Measurements from ENCODE around the gene HOXB2. TPM values are rescaled to one million over a fixed set of nuclear protein-coding genes. Genes with fewer than 3 reads are reported as not detected.

The HOXB2 gene
- total and polyA plus RNA-seq, 2 of the 8 experiments (the other 6 are each of a cell fraction or from before 2014, with no cell fraction given) = not detected

GRCh38 chr17:48548523-48549280 lies 3.8 kb upstream of the HOXB2 start:
- Histone ChIP-seq H2AFZ (ENCODE audit: low read length) (no peak overlapping the region), H3K23me2 (ENCODE audit: low read depth, low read length) (no peaks in the 10 kb centered on the region; the same call in 1 of the 2 replicates), H2BK5ac (ENCODE audit: low read depth, low read length) (no peak overlapping the region), H4K91ac (replicated peaks; ENCODE audit: insufficient read length, low read length) (no peak overlapping the region), H3K27me3 (replicated peaks in 1 of 4; ENCODE audit: control insufficient read depth in 3 of 4, extremely low read depth in 1 of 4, insufficient read depth in 3 of 4, low read length in 3 of 4) (peaks cover 93 to 100% (median 98%) of the 10 kb centered on the region in 4 experiments), H3K4me1 (replicated peaks in 1 of 4; ENCODE audit: control insufficient read depth in 3 of 4, insufficient read depth in 4 of 4, low read length in 3 of 4) (peaks cover 6 to 25% (median 8%) of the 10 kb centered on the region in 4 experiments), H2AK5ac (ENCODE audit: low read depth, low read length) (no peak overlapping the region), H3K4me3 (ENCODE audit: extremely low read depth in 1 of 4, insufficient read depth in 2 of 4, low read depth in 3 of 4, low read length in 4 of 4) (no peak overlapping the region), H3K9ac (replicated peaks in 1 of 4; ENCODE audit: extremely low read depth in 1 of 4, low read depth in 3 of 4, low read length in 3 of 4) (no peak overlapping the region), H2BK20ac (ENCODE audit: low read length) (no peak overlapping the region), H3K23ac (ENCODE audit: insufficient read length) (no peak overlapping the region), H4K20me1 (replicated peaks in 1 of 2; ENCODE audit: control insufficient read depth in 1 of 2, insufficient read depth in 2 of 2, low read length in 2 of 2) (peaks cover 19 to 21% of the 10 kb centered on the region in 2 experiments), H2BK15ac (ENCODE audit: low read length) (no peak overlapping the region), H3K27ac (ENCODE audit: low read depth, low read length) (no peak overlapping the region), H3K56ac (replicated peaks; ENCODE audit: insufficient read length, low read depth, low read length) (no peak overlapping the region), H3K79me2 (ENCODE audit: control insufficient read depth in 1 of 2, insufficient read depth in 2 of 2, low read length in 2 of 2) (no peaks in the 10 kb centered on the region), H3K9me3 (ENCODE audit: insufficient read depth in 2 of 2, low read depth in 1 of 2, low read length in 1 of 2) (no peaks in the 10 kb centered on the region), H4K5ac (ENCODE audit: insufficient read length, low read depth, low read length) (no peak overlapping the region), H3K14ac (ENCODE audit: insufficient read length) (no peak overlapping the region), H3K36me3 (ENCODE audit: control insufficient read depth in 2 of 4, insufficient read depth in 4 of 4, low read length in 3 of 4) (peaks cover 0 to 3% (median 0%) of the 10 kb centered on the region in 4 experiments; a peak in 1 of 8 replicates), H2BK120ac (replicated peaks; ENCODE audit: low read depth, low read length) (no peak overlapping the region), H2BK12ac (ENCODE audit: low read depth, low read length) (no peak overlapping the region), H3K79me1 (ENCODE audit: low read depth, low read length) (no peaks in the 10 kb centered on the region), H3K4me2 (ENCODE audit: insufficient read depth in 1 of 2, low read depth in 2 of 2, low read length in 2 of 2) (peak overlapping the region in 1 of 2 experiments; percentile 10; a peak in 2 of 4 replicates), H3K18ac (ENCODE audit: extremely low read depth, low read length) (no peak overlapping the region), H3K4ac (replicated peaks; ENCODE audit: insufficient read length, low read depth, low read length) (no peak overlapping the region), H4K8ac (ENCODE audit: extremely low read depth, insufficient read depth, low read length) (no peak overlapping the region)
- 10% methylated on average over 4 of the region's 6 CpGs; no CpG with 5 or more reads in 1 of the 2 experiments for WGBS, 2 experiments (ENCODE audit: extremely low coverage in 1 of 2, insufficient coverage in 1 of 2, insufficient read length in 1 of 2, insufficient replicate concordance in 2 of 2, low coverage in 1 of 2, low lambda C conversion rate in 2 of 2, missing lambda C conversion rate in 1 of 2)
- CTCF ChIA-PET (ENCODE audit: partially characterized antibody) = interaction anchor here (1.0 to 6.6 kb wide), 8 partner anchors 9 to 48 kb away, joined by 3 to 53 read pairs (median 14); partner anchors contain the start of genes HOXB1, HOXB3 and HOXB5
- FAIRE-seq (no peak), DNase-seq (ENCODE audit: low read depth in 1 of 2, low spot score in 2 of 2) (no peak)
- TF ChIP-seq, protein P1, sequence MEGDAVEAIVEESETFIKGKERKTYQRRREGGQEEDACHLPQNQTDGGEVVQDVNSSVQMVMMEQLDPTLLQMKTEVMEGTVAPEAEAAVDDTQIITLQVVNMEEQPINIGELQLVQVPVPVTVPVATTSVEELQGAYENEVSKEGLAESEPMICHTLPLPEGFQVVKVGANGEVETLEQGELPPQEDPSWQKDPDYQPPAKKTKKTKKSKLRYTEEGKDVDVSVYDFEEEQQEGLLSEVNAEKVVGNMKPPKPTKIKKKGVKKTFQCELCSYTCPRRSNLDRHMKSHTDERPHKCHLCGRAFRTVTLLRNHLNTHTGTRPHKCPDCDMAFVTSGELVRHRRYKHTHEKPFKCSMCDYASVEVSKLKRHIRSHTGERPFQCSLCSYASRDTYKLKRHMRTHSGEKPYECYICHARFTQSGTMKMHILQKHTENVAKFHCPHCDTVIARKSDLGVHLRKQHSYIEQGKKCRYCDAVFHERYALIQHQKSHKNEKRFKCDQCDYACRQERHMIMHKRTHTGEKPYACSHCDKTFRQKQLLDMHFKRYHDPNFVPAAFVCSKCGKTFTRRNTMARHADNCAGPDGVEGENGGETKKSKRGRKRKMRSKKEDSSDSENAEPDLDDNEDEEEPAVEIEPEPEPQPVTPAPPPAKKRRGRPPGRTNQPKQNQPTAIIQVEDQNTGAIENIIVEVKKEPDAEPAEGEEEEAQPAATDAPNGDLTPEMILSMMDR (IDR thresholded peaks at IDR 0.05; ENCODE audit: control extremely low read depth in 1 of 3, insufficient read depth in 1 of 3, low read depth in 1 of 3, low read length in 3 of 3) = no peak
- POLR2A ChIA-PET (ENCODE audit: partially characterized antibody) = no interaction called here
